Left lobe of liver (tissue), 2 donors: ENCODE results near the gene IL32. TPM values are rescaled to one million over a fixed set of nuclear protein-coding genes. Genes with fewer than 3 reads are reported as not detected.

ENCODE experiments used
- ATAC-seq: fragments of 200-7000 bp; cut with Tn5 transposase; one replicate; pipeline ENCODE4 v1.9.1; 2020; ENCODE audit warnings: mild to moderate bottlenecking, moderate library complexity
- DNase-seq: peaks from one replicate; pipeline ENCODE4 v3.0.0-alpha.2; 2020; ENCODE audit warnings: low spot score
- total RNA-seq: library from RNA; stranded (reverse); gene quantifications from one replicate; pipeline ENCODE4 v1.2.1, GENCODE V29; 2021
- donor health status: DM: no; HTN: no; CAD: no; lungs with moderate emphysema.
- donor health status: DM: no; HTN: yes; CAD: no.

The IL32 gene, protein sequence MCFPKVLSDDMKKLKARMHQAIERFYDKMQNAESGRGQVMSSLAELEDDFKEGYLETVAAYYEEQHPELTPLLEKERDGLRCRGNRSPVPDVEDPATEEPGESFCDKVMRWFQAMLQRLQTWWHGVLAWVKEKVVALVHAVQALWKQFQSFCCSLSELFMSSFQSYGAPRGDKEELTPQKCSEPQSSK
- total RNA-seq = 172 TPM

DNA sequence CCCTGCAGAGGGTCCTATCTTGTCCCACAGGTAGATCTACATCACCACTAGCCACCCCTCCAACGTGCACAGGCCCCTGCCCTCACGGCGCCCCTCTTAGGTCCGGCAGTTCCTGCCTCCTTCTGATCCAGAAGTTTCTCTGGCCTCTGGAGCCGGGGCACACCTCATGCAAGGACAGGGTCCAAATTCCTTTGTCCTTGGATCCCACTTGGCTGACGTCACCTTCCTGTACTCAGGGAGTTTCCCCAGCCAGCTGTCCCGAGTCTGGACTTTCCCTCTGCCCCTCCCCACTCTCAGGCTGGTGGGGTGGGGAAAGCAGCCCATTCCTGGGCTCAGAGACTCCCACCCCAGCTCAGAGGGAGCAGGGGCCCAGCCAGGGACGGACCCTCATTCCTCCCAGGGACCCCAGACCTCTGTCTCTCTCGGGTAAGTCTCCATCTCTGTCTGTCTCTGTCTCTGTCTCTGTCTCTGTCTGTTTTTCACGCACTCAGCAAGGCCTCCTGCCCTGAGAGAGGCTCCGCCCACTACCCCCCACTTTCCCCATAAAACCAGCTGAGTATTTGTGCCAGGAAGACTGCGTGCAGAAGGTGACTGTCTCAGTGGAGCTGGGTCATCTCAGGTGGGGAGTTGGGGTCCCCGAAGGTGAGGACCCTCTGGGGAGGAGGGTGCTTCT, at the start of gene IL32:
Gene IL32 (plus strand): TSS at position 572 of the 673 bp plus-strand sequence. CDS start 172 bp downstream, outside the sequence.
- peak; percentile 86 for ATAC-seq
- peak; percentile 87 for DNase-seq

DNA sequence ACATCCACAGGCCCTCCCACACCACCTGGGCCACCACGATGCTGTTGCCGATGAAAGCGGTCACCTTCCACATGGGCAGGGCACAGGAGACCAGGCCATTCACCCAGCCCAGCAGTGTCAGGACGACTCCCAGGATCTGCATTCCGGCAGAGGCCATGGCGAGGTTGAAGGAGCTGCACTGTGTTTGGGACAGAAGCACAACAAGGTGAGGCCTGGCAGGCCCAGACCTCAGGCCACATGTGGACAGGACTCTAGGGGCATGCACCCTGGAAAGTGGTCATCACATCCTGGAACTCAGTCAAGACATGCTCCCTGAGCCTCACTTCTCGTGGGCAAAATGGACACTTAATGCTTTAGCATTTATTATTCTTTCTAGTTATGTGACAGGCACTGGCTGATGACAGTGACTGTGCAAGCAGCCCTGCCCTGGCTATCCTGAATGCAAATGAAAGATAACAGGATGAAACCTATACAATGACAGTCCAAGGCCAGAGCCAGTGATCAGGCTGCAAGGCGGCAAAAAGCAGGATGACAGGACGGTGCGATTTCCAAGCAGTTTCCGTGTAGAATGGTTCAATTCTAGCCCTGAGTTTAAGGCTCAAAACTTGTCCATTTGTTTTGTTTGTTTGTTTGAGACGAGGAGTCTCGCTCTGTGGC, 49.4 kb upstream of the IL32 start:
- ATAC-seq (no peak), DNase-seq (no peak)

DNA sequence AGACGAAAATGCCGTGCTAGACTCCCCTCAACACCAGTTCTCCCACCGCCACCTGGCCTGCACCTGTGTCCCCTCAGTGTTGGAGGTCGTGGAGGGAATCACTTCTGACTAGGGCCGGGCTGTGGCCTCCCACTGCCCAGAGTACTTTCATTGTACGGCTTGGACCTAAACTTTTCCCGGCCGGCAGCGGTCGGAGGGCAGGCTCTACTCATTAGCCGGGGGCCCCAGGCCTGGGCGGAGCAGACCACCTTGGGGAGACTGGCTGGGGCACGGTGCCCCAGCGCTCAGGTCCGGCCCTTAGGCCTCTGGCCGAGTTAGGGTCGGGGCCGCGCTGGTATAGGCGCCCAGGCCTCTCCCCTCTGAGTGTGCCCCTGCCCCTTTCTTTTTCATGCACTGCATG, 48.1 kb upstream of the IL32 start:
- DNase-seq (no peak), ATAC-seq (no peak)

DNA sequence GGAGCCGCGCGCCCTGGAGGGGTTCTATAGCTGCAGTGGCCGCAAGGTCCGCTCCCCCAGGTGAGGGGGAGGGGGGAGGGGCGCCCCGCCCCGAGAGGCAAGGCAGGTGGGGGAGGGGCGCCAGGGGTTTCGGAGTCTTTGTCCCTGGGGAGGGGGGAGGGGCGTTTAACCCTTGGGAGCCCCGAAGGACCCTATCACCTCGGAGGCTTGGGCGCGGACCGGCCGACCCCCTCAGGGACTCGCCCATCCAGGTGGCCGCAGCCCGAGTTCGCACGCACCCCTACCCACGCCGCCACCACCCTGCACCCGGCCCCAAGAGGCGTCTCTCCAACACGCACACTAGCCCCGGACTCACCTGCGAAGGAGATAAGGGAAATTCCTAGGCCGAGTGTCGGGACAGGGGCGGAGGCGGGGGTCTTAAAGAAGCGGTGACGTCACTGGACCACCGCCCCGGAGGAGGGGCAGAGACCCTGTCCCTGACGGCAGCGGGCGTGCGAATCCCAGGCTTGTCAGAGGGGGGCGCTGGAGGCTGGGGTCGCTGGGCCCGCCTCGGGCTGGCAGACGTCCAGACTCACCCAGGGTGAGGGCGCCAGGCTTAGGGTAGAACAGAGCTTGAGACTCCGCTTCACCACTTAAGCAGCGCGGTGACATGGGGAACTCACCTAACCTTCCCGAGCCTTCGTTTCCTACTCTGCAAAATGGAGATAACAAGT, 47.5 kb upstream of the IL32 start, which contains the start of gene CLDN6:
Gene CLDN6 (minus strand): TSS at position 390 of the 713 bp plus-strand sequence. CDS start 2,162 bp downstream, outside the sequence.
- DNase-seq = no peak

DNA sequence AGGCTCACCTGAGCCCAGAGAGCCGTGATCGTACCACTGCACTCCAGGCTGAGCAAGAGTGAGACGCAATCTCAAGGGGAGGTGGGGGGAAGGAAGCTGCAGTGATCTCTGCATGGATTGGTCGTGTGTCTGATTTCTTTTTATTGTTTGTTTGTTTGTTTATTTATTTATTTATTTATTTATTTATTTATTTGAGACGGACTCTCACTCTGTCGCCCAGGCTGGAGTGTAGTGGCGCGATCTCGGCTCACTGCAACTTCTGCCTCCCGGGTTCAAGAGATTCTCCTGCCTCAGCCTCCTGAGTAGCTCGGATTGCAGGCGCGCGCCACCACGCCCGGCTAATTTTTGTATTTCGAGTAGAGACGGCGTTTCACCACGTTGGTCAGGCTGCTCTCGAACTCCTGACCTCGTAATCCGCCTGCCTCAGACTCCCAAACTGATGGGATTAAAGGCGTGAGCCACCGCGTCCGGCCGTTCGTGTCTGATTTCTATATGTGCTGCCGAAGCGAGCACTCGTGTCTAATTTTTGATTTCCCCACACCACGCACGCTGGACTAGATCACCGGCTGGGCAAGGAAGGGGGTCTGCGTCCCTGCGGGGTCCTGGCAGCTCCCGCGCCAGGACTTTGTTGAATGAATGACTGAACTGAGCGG, 45.7 kb upstream of the IL32 start:
- DNase-seq (no peak), ATAC-seq (no peak)

More for the DNA sequence above, 47.5 kb upstream of the IL32 start, which contains the start of gene CLDN6:
- no peak for ATAC-seq

DNA sequence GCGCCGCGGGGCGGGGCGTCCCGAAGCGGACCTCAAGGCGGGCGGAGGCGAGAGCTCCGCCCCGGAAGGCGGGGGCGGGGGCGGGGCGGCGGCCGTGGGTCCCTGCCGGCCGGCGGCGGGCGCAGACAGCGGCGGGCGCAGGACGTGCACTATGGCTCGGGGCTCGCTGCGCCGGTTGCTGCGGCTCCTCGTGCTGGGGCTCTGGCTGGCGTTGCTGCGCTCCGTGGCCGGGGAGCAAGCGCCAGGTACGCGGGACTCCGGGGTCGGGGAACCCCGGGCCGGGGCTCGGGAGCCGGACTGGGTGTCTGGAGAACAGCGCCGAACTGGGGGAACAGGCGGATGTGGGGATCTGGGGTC, 45.2 kb upstream of the IL32 start, which contains the start of gene TNFRSF12A:
Gene TNFRSF12A (plus strand): TSS at position 122 of the 357 bp plus-strand sequence. CDS start 30 bp downstream, at position 152.
- peak; percentile 69 for ATAC-seq

DNA sequence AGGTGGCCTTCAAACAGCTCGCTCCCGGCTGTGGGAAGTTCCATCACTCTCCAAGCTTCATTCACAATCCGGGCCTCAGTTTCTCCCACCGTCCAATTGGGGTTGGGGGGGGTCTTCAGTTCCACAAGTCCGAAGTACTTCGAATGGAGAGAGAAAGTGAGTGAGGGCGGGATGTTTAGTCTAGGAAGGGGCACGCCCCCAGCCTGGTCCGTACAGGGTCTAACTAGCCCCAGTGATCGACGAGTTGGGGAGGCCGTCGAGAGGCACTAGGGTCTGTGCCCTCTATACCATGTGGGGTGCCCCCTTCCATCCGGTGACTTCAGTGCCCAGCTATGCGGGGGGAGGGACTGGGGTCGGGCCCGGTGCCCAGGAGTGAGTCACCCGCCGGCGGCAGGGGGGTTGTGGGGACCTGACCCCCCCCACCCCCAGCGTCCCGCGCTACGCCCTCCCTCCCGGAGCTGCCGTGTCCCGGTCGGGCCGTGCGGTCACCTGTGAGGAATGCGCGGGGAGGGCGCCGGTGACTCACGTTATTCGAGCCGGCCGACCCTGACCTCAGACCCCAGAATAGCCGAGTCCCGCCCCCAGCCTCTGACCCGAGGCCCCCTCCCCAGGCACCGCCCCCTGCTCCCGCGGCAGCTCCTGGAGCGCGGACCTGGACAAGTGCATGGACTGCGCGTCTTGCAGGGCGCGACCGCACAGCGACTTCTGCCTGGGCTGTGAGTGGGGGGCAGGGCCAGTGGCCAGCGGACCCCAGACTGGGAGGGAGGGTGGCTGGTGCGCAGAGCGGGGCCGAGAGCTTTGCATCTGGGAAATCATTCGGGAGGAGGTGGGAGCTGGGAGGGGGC, 44.6 kb upstream of the IL32 start:
- DNase-seq (no peak), ATAC-seq (peak; percentile 13)

More for the DNA sequence above, 45.2 kb upstream of the IL32 start, which contains the start of gene TNFRSF12A:
- DNase-seq = peak; percentile 82

DNA sequence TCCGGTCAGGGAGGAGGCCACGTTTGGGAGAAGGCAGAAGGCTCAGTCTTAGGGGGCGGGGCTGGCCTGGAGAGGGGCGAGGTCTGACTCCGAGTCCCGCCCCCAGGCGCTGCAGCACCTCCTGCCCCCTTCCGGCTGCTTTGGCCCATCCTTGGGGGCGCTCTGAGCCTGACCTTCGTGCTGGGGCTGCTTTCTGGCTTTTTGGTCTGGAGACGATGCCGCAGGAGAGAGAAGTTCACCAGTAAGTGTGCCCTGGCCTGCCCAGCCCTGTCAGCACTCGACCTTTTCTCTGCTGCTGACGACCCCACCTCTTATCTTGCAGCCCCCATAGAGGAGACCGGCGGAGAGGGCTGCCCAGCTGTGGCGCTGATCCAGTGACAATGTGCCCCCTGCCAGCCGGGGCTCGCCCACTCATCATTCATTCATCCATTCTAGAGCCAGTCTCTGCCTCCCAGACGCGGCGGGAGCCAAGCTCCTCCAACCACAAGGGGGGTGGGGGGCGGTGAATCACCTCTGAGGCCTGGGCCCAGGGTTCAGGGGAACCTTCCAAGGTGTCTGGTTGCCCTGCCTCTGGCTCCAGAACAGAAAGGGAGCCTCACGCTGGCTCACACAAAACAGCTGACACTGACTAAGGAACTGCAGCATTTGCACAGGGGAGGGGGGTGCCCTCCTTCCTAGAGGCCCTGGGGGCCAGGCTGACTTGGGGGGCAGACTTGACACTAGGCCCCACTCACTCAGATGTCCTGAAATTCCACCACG, 43.8 kb upstream of the IL32 start:
- DNase-seq (peak; percentile 77), ATAC-seq (peak; percentile 54)

DNA sequence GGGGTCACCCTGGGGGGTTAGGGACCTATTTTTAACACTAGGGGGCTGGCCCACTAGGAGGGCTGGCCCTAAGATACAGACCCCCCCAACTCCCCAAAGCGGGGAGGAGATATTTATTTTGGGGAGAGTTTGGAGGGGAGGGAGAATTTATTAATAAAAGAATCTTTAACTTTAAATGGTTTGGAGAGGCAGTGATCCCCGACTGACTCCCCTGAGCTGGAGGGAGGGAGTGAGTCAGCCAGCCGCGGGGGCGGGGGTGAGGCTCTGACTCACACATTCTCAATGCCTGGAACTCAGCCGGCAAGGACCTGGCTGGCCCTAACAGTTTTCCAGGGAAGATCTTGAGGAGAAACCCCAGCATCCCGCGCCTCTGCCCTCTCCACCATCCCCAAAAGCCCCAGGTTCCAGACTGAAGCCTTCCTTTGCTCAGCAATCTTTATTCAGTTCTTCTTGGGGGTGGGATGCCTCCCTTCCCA, 43.2 kb upstream of the IL32 start:
- no peak for ATAC-seq
- no peak for DNase-seq

DNA sequence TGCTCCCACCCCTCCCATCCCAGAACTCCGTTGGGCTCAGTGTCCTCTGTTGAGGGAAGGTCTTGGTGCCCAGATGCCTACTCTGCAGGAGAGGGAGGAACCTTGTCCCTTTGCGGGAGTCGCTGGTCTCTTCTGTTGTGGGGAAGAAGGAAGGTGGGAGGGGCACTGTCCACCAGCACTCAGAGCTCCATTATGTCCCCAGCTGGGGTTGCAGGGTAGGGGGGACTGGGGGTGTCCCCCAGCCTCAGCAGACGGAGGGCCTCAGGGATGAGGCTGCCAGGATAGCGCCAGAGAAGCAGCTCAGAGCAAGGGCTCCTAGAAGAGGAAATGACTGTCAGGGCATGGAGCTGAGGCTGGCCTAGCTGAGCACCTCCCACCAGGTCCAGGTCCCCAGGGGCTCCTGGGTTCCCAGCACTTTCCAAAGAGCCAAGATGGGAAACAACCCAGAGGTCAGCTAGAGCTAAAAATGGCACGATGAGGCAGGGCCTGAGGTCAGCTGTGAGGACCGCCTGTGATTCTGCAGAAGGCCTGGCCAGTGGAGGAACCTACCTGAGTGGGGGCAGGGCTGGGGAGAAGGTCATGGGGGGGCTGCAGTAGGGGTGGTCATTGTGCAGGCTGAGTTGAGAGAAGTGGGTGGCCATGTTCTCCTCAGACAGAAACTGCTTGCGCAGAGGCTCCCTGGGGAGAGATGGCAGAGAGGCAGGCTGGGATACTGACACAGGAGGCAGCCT, 42.6 kb upstream of the IL32 start:
- ATAC-seq (no peak), DNase-seq (no peak)

DNA sequence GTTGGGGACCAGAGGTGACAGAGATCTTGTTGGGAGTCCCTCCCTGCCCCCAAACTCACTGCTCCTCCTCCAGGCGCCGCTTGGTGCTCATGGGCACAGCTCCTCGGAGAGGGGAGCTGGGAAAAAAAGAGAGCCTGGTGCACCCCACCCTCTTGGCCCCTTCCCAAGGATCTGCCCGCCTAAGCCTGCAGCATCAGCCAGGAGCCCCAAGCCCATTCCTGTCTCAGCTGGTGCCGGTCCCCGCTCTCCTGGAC, 42.1 kb upstream of the IL32 start:
- ATAC-seq = no peak
- DNase-seq = no peak

DNA sequence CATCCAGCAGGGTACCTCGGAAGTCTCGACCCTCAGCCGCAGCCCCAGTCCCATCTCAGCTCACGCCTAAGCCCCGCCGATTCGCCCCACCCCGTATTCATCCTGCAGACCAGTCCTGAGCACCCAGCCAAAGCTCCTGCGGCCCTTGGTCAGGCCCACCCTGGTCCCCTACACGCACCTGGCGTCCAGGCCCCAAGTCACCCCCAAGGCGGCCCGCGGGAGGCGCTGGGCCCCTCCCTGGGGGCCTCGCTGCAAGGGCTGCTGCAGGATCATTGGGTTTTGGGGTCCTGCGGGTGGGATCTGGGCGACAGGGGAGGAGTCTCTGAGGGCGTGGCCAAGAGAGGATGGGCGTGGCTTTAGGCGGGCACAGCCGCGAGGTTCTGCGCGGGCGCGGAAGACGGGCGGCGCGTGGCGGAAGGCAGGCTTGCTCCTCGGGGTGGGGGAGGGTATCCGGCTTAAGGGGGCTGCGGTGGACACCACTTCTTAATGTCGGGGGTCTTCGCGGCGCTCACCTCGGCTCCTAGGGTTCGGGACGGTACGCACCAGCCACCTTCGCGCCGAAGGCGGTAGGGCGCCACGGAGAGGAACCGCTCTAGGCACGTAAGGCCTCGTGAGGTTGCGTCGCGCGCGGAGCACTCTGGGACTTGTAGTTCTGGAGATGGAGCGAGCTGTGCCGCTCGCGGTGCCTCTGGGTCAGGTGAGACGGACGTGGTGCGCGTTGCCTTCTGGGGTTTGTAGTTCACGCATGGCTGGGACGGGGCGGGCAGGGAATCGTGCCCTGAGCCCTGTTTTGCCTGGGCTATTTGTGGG, 41.6 kb upstream of the IL32 start, which contains the start of the genes HCFC1R1 and THOC6:
Gene HCFC1R1 (minus strand): TSS at position 274 of the 810 bp plus-strand sequence. CDS start 1 bp downstream, at position 273.
Gene THOC6 (plus strand): TSS at position 367 of the 810 bp plus-strand sequence. CDS start 292 bp downstream, at position 659.
- DNase-seq (peak; percentile 98), ATAC-seq (peak; percentile 79)

DNA sequence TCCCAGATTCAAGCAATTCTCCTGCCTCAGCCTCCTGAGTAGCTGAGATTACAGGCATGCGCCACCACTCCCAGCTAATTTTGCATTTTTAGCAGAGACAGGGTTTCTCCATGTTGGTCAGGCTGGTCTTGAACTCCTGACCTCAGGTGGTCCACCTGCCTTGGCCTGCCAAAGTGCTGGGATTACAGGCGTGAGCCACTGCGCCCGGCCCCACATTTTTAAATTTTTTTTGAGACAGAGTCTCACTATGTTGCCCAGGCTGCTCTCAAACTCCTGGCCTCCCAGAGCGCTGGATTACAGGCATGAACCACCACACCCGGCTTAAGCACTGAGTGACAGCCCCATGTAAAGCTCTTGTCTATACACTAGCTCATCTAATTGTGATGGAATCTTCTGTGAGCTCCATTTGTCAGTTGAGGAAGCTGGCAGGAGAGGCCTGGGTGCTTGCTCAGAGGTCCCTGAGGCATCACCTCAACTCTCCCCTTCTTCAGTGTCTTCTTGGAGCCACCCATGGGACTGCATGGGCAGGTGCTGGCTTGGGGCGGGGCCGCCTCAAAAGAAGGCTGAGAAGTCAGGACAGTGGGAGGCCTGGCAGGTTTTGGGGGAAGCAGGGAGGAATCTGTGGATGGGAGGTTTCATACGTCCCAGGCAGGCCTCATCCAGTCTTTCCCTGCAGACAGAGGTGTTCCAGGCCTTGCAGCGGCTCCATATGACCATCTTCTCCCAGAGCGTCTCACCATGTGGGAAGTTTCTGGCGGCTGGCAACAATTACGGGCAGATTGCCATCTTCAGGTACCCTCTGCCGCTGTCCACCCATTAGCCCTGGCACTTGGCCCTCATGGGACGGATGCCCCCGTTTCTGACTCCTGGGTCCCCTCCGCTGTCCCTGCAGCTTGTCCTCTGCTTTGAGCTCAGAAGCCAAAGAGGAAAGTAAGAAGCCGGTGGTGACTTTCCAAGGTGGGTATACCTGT, 40.1 kb upstream of the IL32 start:
- no peak for DNase-seq
- ATAC-seq = no peak

DNA sequence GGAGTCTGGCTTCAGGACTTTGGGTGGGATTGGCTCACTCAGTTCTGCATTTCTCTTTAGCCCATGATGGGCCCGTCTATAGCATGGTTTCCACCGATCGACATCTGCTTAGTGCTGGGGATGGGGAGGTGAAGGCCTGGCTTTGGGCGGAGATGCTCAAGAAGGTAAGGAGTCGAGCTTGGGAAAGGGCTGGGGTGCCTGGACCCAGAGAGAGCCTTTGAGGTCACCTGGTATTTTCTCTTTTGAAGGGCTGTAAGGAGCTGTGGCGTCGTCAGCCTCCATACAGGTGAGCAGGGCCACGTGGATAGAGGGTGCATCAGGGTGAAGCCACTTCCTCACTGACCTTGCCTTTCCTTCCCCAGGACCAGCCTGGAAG, 39.4 kb upstream of the IL32 start:
- DNase-seq (no peak), ATAC-seq (no peak)

DNA sequence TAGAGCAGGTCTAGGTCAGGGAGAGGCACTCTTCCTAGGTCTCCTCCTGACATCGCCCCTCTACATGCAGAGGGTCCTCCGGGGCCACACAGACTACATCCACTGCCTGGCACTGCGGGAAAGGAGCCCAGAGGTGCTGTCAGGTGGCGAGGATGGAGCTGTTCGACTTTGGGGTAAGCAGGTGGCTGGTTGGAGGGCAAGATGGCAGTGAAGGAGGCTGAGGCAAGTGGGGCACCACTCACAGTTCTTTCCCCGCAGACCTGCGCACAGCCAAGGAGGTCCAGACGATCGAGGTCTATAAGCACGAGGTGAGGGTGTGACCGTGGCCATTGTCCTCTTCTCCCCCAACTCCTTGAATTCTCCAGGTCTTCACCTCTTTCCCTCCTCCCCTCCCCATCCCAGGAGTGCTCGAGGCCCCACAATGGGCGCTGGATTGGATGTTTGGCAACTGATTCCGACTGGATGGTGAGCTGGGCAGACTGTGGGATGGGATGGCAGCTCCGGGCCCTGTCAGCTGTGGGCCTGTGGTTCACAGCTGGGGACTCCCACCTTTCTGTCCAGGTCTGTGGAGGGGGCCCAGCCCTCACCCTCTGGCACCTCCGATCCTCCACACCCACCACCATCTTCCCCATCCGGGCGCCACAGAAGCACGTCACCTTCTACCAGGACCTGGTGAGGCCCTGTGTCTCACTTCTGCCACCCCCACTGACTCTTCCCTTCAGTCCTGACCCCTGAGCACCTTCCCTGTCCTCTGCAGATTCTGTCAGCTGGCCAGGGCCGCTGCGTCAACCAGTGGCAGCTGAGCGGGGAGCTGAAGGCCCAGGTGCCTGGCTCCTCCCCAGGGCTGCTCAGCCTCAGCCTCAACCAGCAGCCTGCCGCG, 38.6 kb upstream of the IL32 start:
- no peak for DNase-seq
- no peak for ATAC-seq
